AG10803 (cell line): Measurements from ENCODE around the gene MET.
"Not testable (repeated sequence)": the region's sequence is repeated elsewhere in the genome, so short reads cannot be mapped to it uniquely, and the experiment has no call there.

Experiments used
- DNase-seq: peaks from one replicate; pipeline ENCODE4 v3.0.0; 2010; ENCODE audit warnings: low read depth
- H3K4me3 ChIP-seq: 2 replicates; pipeline ENCODE4 v1.5.1; 2011; ENCODE audit warnings: mild to moderate bottlenecking, low read length, control low read depth
- TF ChIP-seq, protein P1 (sequence below): conservative IDR thresholded peaks from 2 replicates; pipeline ENCODE4 v1.5.1; 2011; ENCODE audit warnings: mild to moderate bottlenecking, low read length, control low read depth, inconsistent platforms

MET gene

DNA sequence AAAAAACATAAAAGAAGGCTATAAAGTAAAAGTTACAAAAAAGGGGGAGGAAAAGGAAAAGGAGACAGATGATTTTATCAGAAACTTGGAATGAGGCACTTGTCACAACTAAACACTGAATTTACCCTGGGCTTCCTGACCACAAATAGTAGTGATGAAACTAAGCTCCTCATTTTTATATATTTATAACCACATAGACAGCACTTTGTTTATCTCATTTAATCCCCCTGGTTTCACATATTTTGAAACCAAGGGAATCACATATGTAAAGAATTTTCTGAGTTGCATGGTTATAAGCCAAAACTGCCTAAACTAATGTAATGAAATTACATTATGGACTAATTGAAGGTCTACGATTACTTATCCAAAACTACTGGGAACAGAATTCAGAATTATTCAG lies 39.6 kb upstream of the MET start:
- DNase-seq, result peak; percentile 48
- no peak overlapping the region for H3K4me3 ChIP-seq
- TF ChIP-seq, protein P1, sequence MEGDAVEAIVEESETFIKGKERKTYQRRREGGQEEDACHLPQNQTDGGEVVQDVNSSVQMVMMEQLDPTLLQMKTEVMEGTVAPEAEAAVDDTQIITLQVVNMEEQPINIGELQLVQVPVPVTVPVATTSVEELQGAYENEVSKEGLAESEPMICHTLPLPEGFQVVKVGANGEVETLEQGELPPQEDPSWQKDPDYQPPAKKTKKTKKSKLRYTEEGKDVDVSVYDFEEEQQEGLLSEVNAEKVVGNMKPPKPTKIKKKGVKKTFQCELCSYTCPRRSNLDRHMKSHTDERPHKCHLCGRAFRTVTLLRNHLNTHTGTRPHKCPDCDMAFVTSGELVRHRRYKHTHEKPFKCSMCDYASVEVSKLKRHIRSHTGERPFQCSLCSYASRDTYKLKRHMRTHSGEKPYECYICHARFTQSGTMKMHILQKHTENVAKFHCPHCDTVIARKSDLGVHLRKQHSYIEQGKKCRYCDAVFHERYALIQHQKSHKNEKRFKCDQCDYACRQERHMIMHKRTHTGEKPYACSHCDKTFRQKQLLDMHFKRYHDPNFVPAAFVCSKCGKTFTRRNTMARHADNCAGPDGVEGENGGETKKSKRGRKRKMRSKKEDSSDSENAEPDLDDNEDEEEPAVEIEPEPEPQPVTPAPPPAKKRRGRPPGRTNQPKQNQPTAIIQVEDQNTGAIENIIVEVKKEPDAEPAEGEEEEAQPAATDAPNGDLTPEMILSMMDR, result no peak

DNA sequence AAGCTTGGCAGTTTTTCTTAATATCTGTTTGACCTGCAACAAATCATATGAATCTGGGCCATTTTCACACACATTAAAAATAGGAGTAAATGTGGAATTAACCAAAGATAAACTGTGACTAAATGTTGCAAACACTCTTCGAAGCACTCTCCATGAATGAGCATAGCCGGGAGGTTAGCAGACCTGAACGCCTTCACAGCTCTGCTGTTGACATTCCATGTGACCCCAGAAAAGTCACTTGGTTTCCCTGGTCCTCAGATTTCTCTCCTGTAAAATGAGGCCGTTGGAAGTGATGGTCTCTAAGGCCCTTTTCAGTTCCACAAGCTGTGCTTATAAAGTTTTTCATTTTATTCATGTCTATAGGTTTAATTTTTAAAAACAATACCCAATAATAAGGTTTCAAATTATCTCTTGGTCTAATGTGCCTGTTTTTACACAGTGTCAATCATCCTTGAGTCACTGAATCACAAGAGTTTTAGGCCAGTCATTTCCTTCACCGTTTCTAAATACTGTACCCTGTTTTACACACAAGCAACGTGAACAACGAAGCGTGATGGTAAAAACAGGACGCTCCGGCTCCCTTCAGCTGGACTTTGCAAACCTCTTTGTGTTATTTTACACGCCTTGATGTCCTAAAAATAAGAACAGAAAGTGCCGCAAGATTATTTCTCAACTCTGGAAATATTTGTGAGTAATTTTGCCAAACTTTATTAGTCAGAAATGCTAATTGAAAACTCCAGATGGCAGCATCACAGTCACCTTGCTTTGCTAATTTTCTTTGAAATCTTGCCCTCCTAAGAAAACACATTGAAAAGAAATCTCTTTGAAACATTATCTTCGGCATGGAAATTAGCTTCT lies 38.6 kb upstream of the MET start:
- peak; percentile 60 for DNase-seq
- TF ChIP-seq, protein P1, result peak; percentile 8; the same call in 1 of the 2 replicates
- H3K4me3 ChIP-seq, result peak overlapping the region; percentile 25

DNA sequence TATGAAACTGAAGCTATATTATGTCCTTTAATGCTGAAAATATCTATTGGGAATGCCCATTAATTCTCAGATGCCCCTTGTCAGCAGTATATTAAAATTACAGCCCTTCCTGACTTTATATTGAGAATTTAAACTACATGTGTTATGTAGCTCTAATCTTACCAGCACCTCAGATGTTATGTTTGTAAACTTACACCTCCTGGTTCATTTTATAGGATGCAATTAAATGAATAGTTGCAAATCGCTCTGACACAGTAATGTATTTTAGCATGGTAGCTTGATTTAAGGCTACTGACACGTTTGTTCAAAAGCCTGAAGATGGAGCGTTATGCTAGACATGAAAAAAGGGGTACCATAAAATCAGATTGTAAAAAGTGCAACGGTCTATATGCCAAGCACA lies 35.0 kb upstream of the MET start:
- no peak overlapping the region for H3K4me3 ChIP-seq
- DNase-seq, result no peak
- TF ChIP-seq, protein P1, result no peak

DNA sequence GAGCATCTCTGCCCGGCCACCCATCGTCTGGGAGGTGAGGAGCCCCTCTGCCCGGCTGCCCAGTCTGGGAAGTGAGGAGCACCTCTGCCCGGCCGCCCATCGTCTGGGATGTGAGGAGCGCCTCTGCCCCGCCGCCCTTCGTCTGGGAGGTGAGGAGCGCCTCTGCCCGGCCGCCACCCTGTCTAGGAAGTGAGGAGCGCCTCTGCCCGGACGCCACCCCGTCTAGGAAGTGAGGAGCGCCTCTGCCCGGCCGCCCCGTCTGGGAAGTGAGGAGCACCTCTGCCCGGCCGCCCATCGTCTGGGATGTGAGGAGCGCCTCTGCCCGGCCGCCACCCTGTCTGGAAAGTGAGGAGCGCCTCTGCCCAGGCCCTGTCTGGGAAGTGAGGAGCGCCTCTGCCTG lies 33.4 kb upstream of the MET start:
- H3K4me3 ChIP-seq, DNase-seq: not testable (repeated sequence)

DNA sequence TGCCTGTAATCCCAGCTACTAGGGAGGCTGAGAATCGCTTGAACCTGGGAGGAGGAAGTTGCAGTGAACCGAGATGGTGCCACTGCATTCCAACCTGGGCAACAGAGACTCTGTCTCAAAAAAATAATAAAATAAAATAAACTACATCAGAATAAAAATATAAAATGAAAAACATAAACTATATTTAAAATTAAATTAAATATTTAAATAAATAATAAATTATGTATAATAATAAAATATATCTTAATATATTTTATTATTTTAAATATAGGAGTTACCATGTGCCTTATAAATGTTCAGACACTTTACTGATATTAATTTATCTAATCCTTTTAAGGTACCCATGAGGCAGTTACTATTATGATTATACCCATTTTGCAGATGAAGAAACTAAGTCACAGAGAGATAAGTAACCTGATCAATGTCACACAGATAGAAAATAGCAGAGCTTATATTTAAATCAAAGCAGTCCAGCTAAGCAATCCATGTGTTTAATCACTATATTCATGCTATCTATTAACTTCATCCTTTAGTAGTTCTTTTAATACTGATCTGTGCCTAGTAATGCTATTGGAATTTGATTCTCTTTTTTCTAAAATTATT lies 30.3 kb upstream of the MET start:
- H3K4me3 ChIP-seq, result no peak overlapping the region
- TF ChIP-seq, protein P1, result no peak
- DNase-seq, result no peak

DNA sequence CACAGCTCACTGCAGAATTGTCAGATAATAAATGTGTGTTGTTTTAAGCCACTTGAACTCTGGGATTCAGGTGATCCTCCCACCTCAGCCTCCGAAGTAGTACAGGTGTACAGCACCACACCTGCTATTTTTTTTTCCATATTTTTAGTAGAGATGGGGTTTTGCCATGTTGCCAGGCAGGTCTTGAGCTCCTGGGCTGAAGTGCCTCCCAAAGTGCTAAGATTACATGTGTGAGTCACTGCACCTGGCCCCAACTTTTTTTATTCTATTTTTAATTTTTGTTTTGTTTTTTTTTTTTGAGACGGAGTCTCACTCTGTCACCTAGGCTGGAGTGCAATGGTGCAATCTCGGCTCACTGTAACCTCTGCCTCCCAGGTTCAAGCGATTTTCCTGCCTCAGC lies 28.8 kb upstream of the MET start:
- not testable (repeated sequence) for H3K4me3 ChIP-seq, DNase-seq

DNA sequence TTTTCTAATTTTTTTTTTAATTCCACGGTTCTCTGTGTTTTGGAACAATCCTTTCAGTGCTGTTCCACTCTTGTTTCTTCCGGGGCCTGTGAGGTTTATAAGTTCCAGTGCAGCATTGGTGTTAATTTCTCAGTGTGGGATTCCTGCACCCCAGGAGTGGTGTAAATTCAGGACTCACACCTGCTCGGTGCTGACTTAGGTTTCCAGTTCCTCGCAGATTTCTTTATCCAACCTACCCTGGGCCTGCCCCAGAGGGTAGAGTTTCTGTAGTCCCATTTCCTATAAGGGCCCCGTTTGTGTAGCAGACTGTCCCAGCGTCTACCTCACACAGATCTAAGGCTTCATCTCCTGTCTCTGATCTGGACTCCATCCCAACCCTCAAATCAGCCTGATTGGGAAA lies 27.4 kb upstream of the MET start:
- DNase-seq, result no peak
- TF ChIP-seq, protein P1, result no peak
- H3K4me3 ChIP-seq, result no peak overlapping the region

DNA sequence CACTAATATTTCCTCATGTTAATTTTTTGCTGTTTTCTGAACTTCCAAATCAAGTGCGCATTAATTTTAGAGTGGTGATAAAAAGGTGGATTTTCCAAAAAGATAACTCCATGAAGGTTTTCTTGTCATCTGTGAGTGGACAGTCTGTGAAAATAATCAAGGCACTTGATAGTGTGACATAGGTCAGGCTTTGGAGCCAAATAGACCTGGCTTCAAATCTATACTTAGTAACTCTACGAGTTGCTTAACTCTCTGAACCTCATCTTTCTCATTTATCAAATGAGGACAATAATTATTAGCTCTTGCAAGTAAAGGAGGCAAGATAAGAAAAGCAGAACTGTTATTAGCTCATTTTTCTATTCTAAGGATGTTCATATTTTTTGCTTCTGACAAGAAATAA lies 24.7 kb upstream of the MET start:
- TF ChIP-seq, protein P1, result no peak
- H3K4me3 ChIP-seq, result no peak overlapping the region
- no peak for DNase-seq
